Measurements from ENCODE around the gene HSD11B1L.
"Not testable (repeated sequence)": the region's sequence is repeated elsewhere in the genome, so short reads cannot be mapped to it uniquely, and the experiment has no call there.

Gene HSD11B1L

GRCh38 chr19:5703819-5704818, 23.3 kb downstream of the HSD11B1L start:
- DNase-seq: no peak

- DNase-seq: no peak
Observed at GRCh38 chr19:5705552-5705951, 24.7 kb downstream of the HSD11B1L start.

GRCh38 chr19:5706876-5707573, 26.2 kb downstream of the HSD11B1L start:
- no peak for DNase-seq

- DNase-seq: no peak
Observed at GRCh38 chr19:5707576-5708575, 27.0 kb downstream of the HSD11B1L start.

GRCh38 chr19:5711025-5711424, 30.2 kb downstream of the HSD11B1L start:
- DNase-seq: no peak

GRCh38 chr19:5711713-5712161, 30.9 kb downstream of the HSD11B1L start:
- DNase-seq: no peak

GRCh38 chr19:5713228-5713627, 32.4 kb downstream of the HSD11B1L start:
- DNase-seq: no peak

GRCh38 chr19:5714816-5715215, 34.0 kb downstream of the HSD11B1L start:
- no peak for DNase-seq

GRCh38 chr19:5717215-5717935, 36.5 kb downstream of the HSD11B1L start:
- no peak for DNase-seq

- no peak for DNase-seq
Observed at GRCh38 chr19:5718037-5718578, 37.3 kb downstream of the HSD11B1L start.

- DNase-seq: no peak
Observed at GRCh38 chr19:5718579-5719273, 37.9 kb downstream of the HSD11B1L start.

GRCh38 chr19:5719274-5719960, 38.6 kb downstream of the HSD11B1L start:
- DNase-seq: no peak

GRCh38 chr19:5719961-5720790, 39.3 kb downstream of the HSD11B1L start, which contains the start of the genes CATSPERD and LONP1:
Gene CATSPERD, plus strand, starts transcription at chr19:5720637. Its CDS starts 101 bp downstream, at chr19:5720738.
Gene LONP1, minus strand, starts transcription at chr19:5720146. Its CDS starts 14 bp downstream, at chr19:5720132.
- peak; percentile 99 for DNase-seq

GRCh38 chr19:5727453-5728050, 46.7 kb downstream of the HSD11B1L start:
- DNase-seq: no peak

- not testable (repeated sequence) for DNase-seq
Observed at GRCh38 chr19:5733172-5733571, 52.3 kb downstream of the HSD11B1L start.

Data from CD4-positive, alpha-beta T cell treated with Interleukin-15 for 1 hour (primary cell).